Uterus (tissue), 4 donors: ENCODE data around the gene SMIM8. TPM values are rescaled to one million over a fixed set of nuclear protein-coding genes. Genes with fewer than 3 reads are reported as not detected.

ENCODE experiments used
- DNase-seq, 2 donors: peaks; one replicate each; pipeline ENCODE4 v3.0.0-alpha.2; 2019 to 2020
- H3K27ac ChIP-seq, 2 donors: fragments of 200-600 bp; sonication (generic); 1 replicate in 1 of 2; 2 replicates in 1 of 2; pipeline ENCODE4 v1.5.1; 2016 to 2018
- H3K27me3 ChIP-seq, 2 donors: fragments of 200-600 bp; sonication (generic); one replicate each; pipeline ENCODE4 v1.5.1; 2018 to 2019; ENCODE audit warnings: control low read depth in 1 of 2
- H3K36me3 ChIP-seq, 2 donors: fragments of 200-600 bp; sonication (generic); one replicate each; pipeline ENCODE4 v1.5.1; 2019; ENCODE audit warnings: control low read depth in 1 of 2
- H3K4me1 ChIP-seq, 2 donors: fragments of 200-600 bp; sonication (generic); one replicate each; pipeline ENCODE4 v1.5.1; 2018 to 2019; ENCODE audit warnings: control low read depth in 1 of 2
- H3K4me3 ChIP-seq, 2 donors: fragments of 200-600 bp; sonication (generic); 1 replicate in 1 of 2; 2 replicates in 1 of 2; pipeline ENCODE4 v1.5.1; 2018 to 2019; ENCODE audit warnings: mild to moderate bottlenecking in 1 of 2
- H3K9me3 ChIP-seq, 2 donors: fragments of 200-600 bp; sonication (generic); one replicate each; pipeline ENCODE4 v1.5.1; 2019; ENCODE audit warnings: control low read depth in 1 of 2
- POLR2A ChIP-seq, 2 donors: fragments of 450-650 bp; IDR thresholded peaks; one replicate each; pipeline ENCODE4 v1.6.1; 2016; ENCODE audit warnings: antibody characterized with exemption in 2 of 2, mild to moderate bottlenecking in 1 of 2, moderate library complexity in 1 of 2
- intact Hi-C: fragments of 100-400 bp; cut with DNase I; formaldehyde crosslinking; loops from one replicate; pipeline ENCODE4 v1.15.1; 2023; ENCODE audit warnings: low total_unique reads
- total RNA-seq, 4 donors: library from RNA; depleted of rRNA in 3 of 4; stranded (reverse); fragments of >200 nt in 3 of 4; gene quantifications; one replicate each; pipeline versions ENCODE4 v1.1.0 to v1.2.4, GENCODE V29; 2014 to 2023
- TF ChIP-seq, protein P1 (sequence below), 4 experiments: fragments of 200-600 bp in 2 of 4; fragments of 450-650 bp in 2 of 4; sonication (generic) in 2 of 4; IDR thresholded peaks; one replicate each; pipeline ENCODE4 v1.5.1; 2016 to 2019; ENCODE audit warnings: antibody characterized with exemption in 4 of 4, mild to moderate bottlenecking in 2 of 4, moderate library complexity in 1 of 4
- donor health status: DM: yes; HTN: yes; CAD: no.

Gene SMIM8
- total RNA-seq, 4 donors from 2014 or later: 3.6 to 37.3 (median 15.8) TPM

DNA sequence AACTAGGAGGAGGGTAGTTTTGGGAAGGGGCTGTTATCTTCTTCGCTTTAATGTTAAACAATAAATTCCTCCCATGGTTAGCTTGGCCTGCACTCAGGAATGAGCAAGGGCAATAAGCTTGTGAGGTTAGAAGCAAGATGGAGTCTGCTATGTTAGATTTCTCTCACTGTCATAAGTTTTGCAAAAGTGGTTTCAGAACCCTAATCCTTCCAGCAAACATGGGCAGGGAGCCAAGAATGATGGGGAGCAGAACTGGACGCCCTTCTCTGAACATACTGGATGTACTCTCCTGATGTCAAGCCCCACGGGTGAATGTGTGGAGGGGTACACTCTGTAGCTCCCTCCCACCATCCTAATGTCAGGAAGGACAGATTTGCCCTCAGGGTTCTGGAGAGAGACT, 44.5 kb downstream of the SMIM8 start:
- intact Hi-C loops: no loop called here
- Histone ChIP-seq H3K36me3 (no peaks in the 10 kb centered on the region), H3K9me3 (no peaks in the 10 kb centered on the region), H3K4me3 (no peak overlapping the region), H3K27ac (no peak overlapping the region), H3K27me3 (no peaks in the 10 kb centered on the region), H3K4me1 (no peaks in the 10 kb centered on the region)
- TF ChIP-seq, protein P1, sequence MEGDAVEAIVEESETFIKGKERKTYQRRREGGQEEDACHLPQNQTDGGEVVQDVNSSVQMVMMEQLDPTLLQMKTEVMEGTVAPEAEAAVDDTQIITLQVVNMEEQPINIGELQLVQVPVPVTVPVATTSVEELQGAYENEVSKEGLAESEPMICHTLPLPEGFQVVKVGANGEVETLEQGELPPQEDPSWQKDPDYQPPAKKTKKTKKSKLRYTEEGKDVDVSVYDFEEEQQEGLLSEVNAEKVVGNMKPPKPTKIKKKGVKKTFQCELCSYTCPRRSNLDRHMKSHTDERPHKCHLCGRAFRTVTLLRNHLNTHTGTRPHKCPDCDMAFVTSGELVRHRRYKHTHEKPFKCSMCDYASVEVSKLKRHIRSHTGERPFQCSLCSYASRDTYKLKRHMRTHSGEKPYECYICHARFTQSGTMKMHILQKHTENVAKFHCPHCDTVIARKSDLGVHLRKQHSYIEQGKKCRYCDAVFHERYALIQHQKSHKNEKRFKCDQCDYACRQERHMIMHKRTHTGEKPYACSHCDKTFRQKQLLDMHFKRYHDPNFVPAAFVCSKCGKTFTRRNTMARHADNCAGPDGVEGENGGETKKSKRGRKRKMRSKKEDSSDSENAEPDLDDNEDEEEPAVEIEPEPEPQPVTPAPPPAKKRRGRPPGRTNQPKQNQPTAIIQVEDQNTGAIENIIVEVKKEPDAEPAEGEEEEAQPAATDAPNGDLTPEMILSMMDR (IDR thresholded peaks at IDR 0.05): no peak
- TF ChIP-seq POLR2A (IDR thresholded peaks at IDR 0.05): no peak
- no peak for DNase-seq

DNA sequence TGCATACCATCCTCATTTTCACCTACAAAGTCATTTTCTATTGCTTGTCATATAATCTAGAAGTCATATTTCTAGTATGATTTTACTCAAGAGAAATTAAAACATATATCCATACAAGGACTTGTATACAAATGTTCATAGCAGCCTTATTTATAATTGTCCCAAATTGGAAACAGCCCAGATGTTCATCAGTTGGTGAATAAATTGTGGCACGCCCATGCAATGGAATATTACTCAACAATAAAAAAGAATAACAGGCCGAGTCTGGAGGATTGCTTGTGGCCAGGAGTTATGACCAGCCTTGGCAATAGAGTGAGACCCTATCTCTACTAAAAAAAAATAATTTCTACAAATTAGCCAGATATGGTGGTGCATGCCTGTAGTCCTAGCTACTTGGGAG, 51.0 kb downstream of the SMIM8 start:
- no peak for DNase-seq
- no peak overlapping the region for H3K27ac ChIP-seq
- no peak for TF ChIP-seq POLR2A (IDR thresholded peaks at IDR 0.05)
- TF ChIP-seq, protein P1 (IDR thresholded peaks at IDR 0.05): no peak
- intact Hi-C loops: no loop called here
- no peaks in the 10 kb centered on the region for H3K27me3 ChIP-seq
- H3K36me3 ChIP-seq: no peaks in the 10 kb centered on the region
- H3K9me3 ChIP-seq: no peaks in the 10 kb centered on the region
- no peaks in the 10 kb centered on the region for H3K4me1 ChIP-seq
- H3K4me3 ChIP-seq: no peak overlapping the region

DNA sequence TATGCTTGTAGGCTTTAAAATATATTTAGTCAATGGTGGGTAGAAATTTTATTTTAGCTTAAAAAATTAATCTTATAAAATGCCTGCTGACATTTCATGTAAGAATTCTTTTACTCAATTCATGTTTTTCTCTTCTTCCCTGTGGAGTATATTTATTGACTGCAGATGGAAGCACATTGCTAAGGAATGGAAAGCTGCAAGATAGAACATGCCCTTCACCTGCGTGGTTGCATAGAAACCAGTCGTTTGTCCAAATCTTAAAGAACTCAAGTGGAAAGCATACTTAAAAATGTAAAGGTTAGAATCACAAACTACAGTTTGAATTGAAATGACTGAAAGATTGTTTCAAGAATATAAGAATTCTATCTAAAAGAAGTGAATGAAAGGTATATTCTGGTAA, 52.9 kb downstream of the SMIM8 start:
- no peak overlapping the region for H3K27ac ChIP-seq
- DNase-seq: no peak
- TF ChIP-seq, protein P1 (IDR thresholded peaks at IDR 0.05): no peak
- no peak for TF ChIP-seq POLR2A (IDR thresholded peaks at IDR 0.05)
- H3K4me1 ChIP-seq: no peaks in the 10 kb centered on the region
- H3K27me3 ChIP-seq: no peaks in the 10 kb centered on the region
- no peak overlapping the region for H3K4me3 ChIP-seq
- H3K36me3 ChIP-seq: no peaks in the 10 kb centered on the region
- intact Hi-C loops: no loop called here
- no peaks in the 10 kb centered on the region for H3K9me3 ChIP-seq

- DNase-seq: no peak
- Histone ChIP-seq H3K4me1 (no peaks in the 10 kb centered on the region), H3K4me3 (no peak overlapping the region), H3K27ac (no peak overlapping the region), H3K27me3 (no peaks in the 10 kb centered on the region), H3K9me3 (no peaks in the 10 kb centered on the region), H3K36me3 (no peaks in the 10 kb centered on the region)
- intact Hi-C loops: no loop called here
- no peak for TF ChIP-seq POLR2A (IDR thresholded peaks at IDR 0.05)
- TF ChIP-seq, protein P1 (IDR thresholded peaks at IDR 0.05): no peak
Measured at GRCh38 chr6:87376643-87377042, 54.3 kb downstream of the SMIM8 start.

GRCh38 chr6:87378947-87379346, 56.6 kb downstream of the SMIM8 start:
- TF ChIP-seq POLR2A (IDR thresholded peaks at IDR 0.05): no peak
- TF ChIP-seq, protein P1 (IDR thresholded peaks at IDR 0.05): no peak
- Histone ChIP-seq H3K4me1 (no peaks in the 10 kb centered on the region), H3K36me3 (no peaks in the 10 kb centered on the region), H3K9me3 (no peaks in the 10 kb centered on the region), H3K27ac (no peak overlapping the region), H3K27me3 (no peaks in the 10 kb centered on the region), H3K4me3 (no peak overlapping the region)
- DNase-seq: no peak
- intact Hi-C loops: no loop called here
